ENCODE results near the gene ACADS.

Gene ACADS

DNA sequence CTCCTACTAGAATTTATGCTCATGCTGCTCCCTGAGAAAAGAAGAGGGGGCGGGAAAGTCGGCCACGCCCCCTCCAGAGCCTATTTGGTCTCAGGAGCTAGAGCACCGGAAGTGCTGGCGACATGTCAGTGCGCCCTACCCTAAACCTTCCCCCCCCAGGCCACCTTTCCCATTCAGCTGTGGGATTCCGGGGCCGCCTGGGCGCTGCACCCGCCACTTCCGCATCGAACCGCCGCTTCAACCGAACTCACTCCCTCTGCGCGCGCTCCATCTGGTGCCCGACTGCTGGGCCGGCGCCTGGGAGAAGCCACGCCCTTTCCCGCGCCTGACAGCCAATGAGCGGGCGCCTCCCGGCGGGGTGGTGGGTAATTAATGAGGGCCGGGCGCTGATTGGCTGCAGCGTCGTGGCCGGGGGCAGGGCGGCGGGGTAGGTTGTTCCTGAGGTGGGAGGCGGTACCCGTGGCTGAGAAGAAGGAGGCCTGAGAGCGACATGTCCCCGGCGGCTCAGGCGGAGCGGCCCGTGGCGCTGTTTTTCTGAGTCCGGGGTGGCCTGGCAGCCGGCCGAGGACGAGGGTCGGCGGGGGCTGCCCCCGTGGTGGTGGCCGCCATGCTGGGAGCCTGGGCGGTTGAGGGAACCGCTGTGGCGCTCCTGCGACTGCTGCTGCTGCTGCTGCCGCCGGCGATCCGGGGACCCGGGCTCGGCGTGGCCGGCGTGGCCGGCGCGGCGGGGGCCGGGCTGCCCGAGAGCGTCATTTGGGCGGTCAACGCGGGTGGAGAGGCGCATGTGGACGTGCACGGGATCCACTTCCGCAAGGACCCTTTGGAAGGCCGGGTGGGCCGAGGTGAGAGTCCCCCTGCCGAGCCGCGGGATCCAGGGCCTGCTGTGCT, 38.7 kb upstream of the ACADS start, which contains the start of gene MLEC:
MLEC (plus strand) TSS at position 460 of the 888 bp plus-strand sequence; CDS start at position 608, 148 bp downstream.
- TF ChIP-seq, protein P1, sequence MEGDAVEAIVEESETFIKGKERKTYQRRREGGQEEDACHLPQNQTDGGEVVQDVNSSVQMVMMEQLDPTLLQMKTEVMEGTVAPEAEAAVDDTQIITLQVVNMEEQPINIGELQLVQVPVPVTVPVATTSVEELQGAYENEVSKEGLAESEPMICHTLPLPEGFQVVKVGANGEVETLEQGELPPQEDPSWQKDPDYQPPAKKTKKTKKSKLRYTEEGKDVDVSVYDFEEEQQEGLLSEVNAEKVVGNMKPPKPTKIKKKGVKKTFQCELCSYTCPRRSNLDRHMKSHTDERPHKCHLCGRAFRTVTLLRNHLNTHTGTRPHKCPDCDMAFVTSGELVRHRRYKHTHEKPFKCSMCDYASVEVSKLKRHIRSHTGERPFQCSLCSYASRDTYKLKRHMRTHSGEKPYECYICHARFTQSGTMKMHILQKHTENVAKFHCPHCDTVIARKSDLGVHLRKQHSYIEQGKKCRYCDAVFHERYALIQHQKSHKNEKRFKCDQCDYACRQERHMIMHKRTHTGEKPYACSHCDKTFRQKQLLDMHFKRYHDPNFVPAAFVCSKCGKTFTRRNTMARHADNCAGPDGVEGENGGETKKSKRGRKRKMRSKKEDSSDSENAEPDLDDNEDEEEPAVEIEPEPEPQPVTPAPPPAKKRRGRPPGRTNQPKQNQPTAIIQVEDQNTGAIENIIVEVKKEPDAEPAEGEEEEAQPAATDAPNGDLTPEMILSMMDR (IDR thresholded peaks at IDR 0.05) = no peak

DNA sequence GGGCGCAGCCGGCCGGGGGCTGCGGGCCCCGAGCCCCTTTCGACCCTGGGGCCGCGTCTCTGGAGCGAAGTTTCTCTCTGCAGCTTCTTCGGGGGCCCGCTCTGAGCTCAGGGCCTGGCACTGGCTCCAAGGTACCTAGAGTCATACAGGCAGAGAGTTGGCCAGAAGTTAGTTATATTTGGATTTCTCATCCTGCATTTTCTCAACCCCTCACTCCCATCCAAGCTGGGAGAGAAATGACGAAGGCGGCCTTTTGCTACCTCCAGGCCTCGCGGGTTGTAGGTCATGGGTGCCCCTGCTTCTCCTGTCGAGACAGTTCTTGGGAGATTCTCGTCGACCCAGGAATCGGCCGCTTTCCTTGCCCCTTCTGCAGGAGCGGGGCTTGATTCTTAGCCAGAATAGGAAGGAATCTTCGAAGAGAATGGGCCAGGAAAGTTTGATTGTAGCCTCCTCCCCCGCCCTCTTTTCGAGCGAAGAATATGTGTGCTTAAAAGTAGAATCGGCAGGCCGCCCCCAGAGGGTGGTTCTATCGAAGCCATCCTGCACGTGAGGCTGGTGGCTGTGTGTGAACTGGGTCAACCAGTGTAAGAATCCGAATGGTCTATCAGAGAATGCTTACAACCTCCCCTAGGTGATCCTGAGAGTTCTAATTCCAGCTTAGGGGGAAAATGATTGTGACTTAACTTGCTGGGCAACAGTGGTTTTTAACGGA, 37.9 kb upstream of the ACADS start:
- TF ChIP-seq, protein P1 (IDR thresholded peaks at IDR 0.05) = no peak

DNA sequence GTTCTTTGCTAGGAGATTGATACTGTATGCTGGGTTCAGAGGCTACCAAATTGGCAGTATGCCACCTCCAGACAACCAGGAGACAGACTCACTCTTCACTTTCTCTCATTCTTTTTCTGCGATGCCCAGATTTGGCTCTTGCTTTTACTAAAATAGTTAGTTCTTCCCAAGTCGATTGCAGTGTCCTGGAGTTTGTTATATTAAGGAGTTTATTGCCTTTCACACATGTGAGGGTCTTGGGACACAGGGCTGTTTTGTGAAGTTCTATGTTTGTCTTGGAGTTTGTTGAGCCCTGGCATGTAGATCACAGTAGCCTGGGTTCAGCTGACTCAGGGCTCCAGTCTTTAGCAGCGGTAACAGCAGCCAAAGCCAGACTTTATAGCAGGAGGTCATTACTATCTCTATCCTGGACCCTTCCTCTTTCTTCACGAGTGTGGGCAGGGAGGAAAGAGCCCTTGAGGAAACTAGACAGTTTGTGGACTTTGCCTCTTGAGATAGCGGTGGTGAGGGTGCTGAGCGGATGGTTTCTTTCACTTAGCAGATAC, 37.0 kb upstream of the ACADS start:
- TF ChIP-seq, protein P1 (IDR thresholded peaks at IDR 0.05) = no peak

DNA sequence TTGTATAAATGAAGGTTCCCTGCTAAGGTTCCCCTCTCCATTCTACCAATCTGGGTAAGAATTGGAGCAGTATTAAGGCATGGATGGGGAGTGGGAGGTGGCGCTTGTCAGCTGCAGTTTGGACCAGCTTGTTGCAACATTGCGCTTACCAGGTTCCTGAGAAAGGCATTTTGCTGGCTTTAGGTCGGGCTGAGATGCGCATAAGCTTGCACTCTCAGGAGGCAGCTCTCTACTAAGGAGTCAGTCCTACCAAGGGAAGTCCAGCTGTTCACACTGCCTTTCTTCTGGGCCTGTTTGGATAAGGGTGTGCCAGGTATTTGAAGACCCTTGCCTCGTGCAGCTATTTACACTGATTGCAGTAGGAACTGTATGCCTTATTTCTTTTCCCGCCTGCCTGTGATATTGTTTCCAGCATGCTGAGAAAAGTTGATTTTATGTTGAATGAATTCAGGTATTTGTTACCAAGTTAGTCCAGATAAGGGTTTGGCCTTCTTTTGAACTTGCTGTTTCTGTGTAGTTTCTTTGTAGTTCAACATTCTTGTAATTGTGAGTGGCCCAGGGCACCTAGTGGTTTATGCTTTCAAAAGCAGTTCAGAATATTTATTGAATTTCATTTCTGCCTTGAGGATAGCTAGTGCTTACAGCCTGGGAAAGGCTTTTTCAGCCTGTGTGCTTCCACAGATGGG, 36.1 kb upstream of the ACADS start:
- TF ChIP-seq, protein P1 (IDR thresholded peaks at IDR 0.05) = no peak

- TF ChIP-seq, protein P1 (IDR thresholded peaks at IDR 0.05) = no peak
Measured at GRCh38 chr12:120690083-120690450, 35.6 kb upstream of the ACADS start.

GRCh38 chr12:120690978-120691377, 34.6 kb upstream of the ACADS start:
- TF ChIP-seq, protein P1 (IDR thresholded peaks at IDR 0.05) = no peak

DNA sequence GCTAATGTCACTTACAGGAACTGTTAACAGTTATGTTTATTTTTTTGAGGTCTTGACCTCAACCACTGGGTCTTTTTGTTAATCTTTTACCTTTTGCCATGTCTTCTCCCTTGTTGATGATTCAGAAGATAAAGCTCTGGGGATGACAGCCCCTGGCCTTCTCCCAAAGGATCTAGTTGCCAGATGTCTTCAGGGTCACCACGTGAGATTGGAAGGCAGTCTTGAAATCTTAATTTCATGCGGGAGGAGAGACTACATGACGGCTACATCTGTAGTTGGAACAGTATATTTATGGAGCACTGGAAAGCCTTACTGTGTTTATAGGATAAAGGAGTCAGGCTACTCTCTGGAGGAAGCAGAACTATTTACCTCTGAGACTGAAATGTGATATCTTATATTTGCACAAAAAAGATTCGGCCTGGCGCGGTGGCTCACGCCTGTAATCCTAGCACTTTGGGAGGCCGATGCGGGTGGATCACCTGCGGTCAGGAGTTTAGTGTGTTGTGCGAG, 33.0 kb upstream of the ACADS start:
- TF ChIP-seq, protein P1 (IDR thresholded peaks at IDR 0.05) = no peak
